H54 (cell line): ENCODE data around the gene AHDC1.

Experiments used
- DNase-seq: peaks from one replicate; pipeline ENCODE4 v3.0.0; 2011; ENCODE audit warnings: low spot score, mixed read lengths; ENCODE audit not compliant: insufficient read length
- FAIRE-seq: peaks from 3 replicates; lab custom pipeline; 2011; peaks lifted over from hg19 to GRCh38; lab: Jason Lieb, UNC
- POLR2A ChIP-seq: IDR thresholded peaks from 2 replicates; pipeline ENCODE4 v1.6.1; 2011; ENCODE audit warnings: low read depth, mild to moderate bottlenecking, low read length

The AHDC1 gene

DNA sequence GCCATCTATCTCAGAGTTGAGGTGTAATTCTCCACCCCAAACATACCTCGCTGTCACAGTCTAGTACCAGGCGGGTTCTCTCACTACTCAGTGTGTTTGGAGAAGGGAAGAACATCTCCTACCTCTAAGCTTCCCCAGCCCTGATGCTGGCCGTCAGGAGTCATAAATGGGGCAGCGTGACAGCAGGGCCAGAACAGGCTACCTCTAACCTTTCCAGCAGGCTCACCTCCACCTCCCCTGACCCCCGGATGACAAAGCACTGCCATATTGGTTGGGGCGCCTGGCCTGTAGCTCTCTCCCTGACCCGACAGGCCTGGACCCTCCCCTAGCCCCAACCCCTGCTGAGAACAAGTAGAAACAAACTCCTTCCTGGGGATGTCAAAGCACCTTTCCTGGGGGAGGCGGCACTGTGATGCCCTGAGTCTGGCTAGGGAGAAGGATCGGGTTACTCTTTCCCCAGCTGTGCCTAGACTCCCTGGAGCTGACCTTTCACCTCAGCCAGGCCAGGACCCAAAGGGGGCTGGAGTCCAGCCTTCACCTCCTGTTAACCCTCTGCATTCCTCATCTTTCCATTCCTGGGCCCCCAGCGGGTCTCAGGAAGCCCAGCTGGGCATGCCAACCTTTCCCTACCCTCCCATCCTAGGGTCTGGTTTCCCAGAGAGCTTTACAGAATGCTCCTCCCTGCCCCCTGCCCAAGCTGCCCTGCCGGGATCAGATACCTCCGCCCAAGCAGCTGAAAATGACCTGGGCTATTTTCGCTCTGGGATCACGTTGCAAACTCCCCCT lies 34.2 kb downstream of the AHDC1 start:
- DNase-seq: no peak
- no peak for TF ChIP-seq POLR2A
- FAIRE-seq: no peak

DNA sequence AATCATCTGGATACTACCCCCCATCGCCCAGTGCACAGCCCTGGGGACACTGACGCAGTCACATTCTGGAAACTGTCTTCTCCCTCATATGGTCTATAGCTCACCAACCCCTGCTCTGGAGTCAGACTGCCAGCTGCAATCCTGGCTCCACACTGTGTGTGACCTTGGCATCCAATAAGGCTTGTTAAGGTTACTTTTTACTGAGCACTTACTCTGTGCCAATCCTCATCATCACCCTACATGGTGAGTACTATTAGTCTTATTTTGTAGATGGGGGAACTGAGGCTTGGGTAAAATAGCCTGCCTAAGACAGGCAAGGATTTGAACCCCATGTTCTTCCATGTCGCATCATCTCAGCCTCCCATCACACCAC lies 34.9 kb downstream of the AHDC1 start:
- TF ChIP-seq POLR2A: no peak
- DNase-seq (no peak), FAIRE-seq (no peak)

DNA sequence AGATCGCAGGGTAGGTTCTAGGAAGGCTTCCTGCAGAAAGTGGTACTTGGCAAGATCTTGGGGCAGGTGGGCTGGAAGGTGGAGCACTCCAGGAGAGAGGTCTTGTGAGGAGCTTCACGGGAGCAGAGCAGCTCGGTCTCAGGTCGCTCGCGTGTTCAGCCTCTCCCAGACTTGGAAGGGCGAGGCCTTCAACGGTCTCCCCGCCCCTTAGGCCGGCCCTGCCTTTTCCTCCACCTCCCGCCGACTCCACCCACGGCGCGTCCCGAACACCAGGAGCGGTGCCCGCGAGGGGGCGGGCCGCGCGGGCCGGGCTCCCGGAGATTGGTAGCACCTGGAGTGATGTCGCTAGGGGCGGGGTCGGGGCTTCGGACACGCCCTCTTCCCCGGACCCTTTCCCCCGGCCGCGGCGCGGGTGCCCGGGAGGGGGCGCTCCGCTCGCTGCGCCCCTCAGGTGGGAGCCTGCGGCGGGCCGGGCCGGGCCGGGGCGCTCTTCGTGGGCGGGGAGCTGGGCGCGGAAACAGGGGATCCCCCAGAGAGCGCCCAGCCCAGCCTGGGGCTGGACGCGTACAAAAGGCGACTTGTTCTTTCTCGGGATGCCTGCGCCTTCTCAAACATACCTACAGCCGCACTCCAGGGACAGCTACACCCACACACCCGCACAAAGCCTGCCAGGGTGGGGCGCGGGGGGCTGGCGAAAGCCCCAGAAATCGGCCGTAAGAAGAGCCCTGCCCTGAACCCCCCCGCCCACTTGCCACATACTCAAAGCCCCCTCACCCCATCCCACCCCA lies 35.5 kb downstream of the AHDC1 start:
- FAIRE-seq (peak; percentile 23), DNase-seq (peak; percentile 89)
- TF ChIP-seq POLR2A: no peak

DNA sequence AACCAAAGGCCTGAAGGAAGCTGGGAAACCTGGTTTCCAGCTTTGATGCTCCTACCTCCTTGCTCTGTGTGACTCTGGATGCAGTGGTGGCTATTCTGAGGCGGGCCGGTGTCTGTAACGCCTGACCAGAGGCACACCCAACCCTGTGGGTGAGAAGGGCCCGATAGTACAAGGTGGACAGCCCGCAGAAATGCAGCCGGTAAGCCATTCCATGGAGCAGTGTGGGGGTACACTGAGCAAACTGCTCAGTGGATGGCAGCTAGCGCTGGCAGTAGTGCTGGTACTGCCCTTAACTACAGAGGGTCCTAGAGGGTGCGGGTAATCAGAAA lies 36.0 kb downstream of the AHDC1 start:
- DNase-seq (no peak), FAIRE-seq (no peak)
- TF ChIP-seq POLR2A: no peak

DNA sequence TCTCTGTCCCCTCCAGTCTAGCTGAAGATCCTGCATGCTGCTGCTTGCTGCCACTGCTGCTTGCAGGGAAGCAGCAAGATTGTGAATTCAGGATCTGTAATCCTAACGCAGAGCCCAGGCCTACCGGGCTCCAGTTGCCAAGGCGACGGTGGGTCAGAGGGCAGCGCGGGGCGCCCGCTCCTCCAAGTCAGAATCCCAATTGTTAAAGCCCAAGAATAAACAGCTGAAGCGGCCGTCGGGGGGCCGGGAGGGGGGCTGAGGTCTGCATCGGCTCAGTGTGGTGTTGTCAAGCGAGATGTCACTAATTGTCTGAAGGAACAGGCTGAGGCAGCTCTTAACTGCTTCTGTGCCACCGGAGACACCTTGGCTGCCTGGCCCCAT lies 36.8 kb downstream of the AHDC1 start:
- no peak for FAIRE-seq
- no peak for TF ChIP-seq POLR2A

DNA sequence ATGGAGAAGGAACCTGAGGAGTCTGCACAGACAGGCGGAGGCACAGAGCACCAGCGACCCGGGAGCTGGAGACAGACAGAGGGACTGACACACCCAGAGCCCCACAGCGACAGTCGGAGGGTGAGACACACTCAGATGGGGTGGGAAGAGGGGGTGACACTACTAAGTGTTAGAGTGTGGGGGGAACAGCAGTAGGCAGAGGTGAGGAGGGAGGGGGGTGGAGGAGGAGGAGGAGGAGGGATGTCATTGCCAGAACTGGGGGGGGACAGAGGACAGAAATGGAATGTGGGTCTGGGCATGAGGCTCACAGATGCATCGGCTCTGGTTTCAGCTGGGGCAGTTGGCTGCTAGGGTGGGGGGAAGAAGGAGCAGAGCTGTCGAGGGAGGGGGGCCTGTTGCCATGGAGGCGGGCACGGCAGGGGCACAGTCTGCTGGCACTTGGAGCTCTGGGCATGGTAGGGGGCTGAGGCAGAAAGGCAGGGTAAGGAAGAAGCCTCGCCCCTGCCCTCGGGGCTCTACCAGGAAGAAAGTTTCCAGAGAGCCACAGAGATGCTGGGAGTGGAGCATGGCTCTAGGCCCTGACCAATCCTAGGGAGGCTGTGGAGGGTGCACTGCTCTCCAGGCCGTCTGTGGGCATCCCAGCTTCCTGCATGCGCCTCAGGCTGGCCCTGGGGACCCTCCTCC lies 37.3 kb downstream of the AHDC1 start:
- TF ChIP-seq POLR2A: no peak
- DNase-seq (no peak), FAIRE-seq (no peak)

More for the DNA sequence above, 36.8 kb downstream of the AHDC1 start:
- DNase-seq: no peak

DNA sequence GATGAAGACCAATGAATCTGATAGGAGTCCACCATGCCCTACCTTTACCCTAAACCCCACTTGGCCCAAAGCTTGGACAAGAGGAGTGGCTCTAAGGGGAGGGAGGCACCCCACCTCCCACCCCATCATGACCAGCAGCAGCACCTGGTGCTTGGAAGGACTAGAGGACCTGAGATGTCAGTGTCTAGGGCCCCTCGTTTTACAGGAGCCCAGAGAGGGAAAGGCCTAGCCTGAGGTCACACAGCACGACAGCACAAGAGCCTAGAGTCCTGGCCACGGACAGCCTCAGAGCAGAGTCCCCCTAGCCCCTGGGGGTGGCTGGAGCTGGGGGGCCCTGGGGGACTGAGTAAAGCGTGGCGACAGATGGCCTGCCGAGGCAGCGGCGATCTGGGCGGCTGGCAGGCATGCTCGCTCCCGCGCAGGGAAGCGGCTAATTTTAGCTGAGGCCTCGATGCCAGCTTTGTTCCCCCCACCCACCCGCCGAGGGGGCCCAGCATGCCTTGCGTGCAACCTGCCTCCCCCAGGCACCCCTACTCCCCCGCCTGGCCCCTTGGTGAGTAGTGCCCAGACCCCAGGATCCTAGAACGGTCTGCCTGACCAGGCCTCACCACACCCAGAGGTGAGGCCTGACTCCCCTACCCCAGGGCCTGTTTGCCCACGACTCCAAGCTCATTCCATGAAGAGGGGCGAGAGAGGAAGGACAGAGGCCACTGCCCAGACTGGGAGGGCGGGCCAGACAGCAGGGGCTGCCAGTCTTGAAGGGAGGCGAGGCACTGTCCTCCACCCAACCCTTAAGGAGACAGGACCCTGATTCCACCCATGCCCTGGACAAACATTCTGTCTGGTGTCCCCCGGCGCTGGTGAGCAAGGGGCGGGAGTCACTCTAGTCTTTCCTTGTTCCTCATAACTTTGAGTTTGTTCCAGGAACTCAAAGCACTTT lies 39.0 kb downstream of the AHDC1 start:
- DNase-seq (no peak), FAIRE-seq (no peak)
- TF ChIP-seq POLR2A: no peak

DNA sequence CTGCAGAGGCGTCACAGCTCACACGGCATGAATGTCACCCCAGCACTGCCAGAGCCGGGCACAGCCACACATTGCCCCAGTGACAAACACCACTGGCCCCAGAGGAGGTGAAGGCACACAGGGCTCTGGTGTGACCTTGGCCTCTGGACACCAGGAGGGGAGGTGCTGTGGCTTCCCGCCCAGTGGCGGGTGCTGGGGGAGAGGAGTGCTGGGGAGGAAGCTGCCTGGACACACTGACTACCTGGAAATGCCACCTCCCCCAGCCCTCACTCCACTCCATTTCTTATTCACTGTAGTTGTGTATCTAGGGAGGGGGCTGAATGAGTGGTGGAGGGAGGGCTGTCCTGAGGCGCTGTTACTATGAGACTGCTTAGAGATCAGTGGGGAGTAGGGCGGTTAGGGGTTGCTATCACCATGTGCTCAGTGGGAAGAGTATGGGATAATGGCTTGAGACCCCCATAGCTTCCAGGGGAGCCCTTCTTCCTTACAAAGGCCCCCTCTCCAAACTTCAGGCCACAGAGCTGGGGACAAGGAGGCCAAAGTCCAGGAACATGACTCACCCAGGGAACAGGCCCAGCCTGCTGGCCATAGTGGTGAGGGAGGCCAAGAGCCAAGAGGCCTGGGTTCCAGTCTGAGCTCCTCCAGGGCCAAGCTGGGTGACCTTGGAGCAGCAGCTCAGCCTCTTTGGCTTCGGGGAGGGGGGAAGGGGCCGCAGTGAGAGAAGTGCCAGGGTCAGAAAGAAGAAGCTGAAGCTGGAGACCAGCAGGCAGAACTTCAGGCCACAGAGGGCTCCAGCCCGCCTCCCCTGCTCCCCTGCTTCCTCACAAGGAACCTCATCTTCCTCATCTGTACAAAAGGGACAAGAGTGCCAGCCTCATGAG lies 40.1 kb downstream of the AHDC1 start:
- FAIRE-seq (no peak), DNase-seq (peak; percentile 41)
- no peak for TF ChIP-seq POLR2A

DNA sequence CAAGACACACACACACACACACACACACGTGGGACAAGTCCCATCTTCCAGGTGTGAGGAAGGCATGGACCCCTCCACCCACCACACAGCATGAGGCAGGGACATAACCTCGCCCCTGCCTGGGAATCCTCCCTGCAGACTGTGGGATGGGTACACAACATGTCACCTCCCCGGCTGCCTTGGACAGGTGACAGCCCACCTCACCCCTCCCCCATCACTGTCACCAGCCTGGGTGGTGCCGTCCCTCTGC lies 40.7 kb downstream of the AHDC1 start:
- DNase-seq (no peak), FAIRE-seq (no peak)
- no peak for TF ChIP-seq POLR2A

DNA sequence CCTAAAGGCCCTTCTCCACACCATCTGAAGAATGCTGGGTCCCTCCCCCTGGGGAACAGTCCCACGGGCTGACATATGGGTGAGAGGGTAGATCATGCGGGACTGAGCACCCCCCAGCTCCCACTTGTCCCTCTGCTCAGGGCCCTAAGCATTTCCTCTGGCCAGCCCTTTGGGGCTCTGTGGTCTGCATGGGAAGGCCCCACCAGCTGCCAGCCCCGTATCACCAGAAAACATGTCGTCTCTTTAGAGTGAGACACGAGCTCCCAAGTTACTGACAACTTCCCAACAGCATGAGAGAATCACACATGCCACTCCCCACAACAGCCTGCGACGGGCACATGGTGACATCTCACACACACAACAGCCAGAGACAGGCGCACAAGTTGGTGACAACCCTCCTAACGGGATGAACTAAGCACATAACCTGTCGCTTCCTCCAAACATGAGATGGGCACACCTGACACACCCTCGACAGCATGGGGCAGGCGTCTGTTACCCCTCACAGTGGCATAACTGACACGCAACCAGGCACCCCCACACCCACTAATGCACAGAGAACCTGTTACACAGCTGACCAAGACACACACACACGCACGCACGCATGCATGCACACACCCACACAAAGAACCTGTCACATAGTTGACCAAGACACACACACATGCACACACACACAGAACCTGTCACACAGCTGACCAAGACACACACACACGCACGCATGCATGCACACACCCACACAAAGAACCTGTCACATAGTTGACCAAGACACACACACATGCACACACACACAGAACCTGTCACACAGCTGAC lies 41.2 kb downstream of the AHDC1 start:
- no peak for FAIRE-seq
- no peak for TF ChIP-seq POLR2A
- no peak for DNase-seq

DNA sequence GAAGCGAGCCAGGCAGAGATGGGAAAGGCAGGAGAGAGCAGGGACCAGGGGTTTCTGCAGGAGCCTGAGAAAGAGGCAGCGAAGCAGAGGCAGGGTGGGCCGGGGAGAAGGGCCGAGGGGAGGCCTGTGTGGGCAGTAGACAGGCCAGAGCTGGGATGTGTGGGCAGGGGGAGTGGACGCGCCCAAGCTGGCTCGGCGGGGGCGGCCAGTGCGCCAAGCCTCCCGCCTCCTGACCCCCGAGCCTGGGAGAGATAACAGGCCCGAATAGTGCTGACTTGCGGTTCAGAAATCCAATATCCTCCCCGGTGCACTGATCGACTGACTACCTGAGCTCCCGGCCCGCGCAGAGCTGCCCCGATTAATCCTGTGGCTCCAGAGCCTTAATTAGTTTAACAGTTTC lies 41.9 kb downstream of the AHDC1 start:
- DNase-seq (no peak), FAIRE-seq (no peak)
- no peak for TF ChIP-seq POLR2A

DNA sequence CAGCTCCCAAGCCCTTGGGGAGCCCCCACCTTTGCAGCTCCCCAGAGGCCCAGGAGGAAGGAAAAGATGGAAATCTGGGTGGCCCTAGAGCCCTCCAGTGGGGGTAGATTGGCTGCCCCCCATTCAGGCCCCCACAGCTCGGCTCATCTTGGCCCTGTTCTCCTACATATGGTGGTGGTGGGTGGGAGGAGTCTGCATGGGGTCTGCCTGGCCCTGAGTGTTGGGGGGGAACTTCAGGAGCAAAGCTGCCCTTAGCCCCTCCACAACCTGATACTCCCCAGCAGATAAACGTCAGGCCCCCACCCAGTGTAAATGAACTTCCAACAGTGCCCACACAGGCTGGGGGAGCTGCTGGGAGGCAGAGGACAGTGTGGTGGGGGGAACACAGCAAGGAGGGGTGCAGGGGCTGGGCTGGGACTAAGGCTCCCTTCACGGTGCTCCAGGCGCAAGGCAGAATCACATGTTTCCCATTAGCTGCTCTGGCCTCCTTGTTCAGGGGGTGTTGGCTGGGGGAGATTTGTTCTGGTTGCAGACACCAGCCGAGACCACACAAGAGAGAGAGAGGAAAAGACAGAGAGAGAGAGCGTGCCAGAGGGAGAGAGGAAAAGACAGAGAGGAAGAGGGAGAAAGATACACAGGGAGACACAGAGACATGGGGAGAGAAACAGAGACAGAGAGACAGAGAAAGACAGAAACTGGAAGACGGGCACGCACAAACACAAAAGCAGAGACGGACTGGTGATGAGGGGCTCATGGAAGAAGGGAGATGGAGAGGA lies 42.6 kb downstream of the AHDC1 start:
- DNase-seq (no peak), FAIRE-seq (no peak)
- TF ChIP-seq POLR2A: no peak
